Esophagus squamous epithelium (tissue), 5 donors: ENCODE data around the gene CSNK1E. TPM values are rescaled to one million over a fixed set of nuclear protein-coding genes. Genes with fewer than 3 reads are reported as not detected.

Experiments used
- DNase-seq: peaks from one replicate; lab custom pipeline; 2025; lab: John Stamatoyannopoulos, UW
- H3K27ac ChIP-seq, 4 donors: fragments of 200-600 bp; sonication (generic); one replicate each; pipeline ENCODE4 v1.5.1; 2016 to 2019; ENCODE audit warnings: mild to moderate bottlenecking in 1 of 4
- H3K27me3 ChIP-seq, 4 donors: fragments of 200-600 bp; sonication (generic); 1 replicate in 3 of 4; 2 replicates in 1 of 4; pipeline versions ENCODE4 v1.5.1 to v1.6.0; 2017 to 2021; ENCODE audit warnings: antibody characterized with exemption in 1 of 4
- H3K36me3 ChIP-seq, 3 donors: fragments of 200-600 bp; sonication (generic); one replicate each; pipeline ENCODE4 v1.5.1; 2016 to 2019
- H3K4me1 ChIP-seq, 3 donors: fragments of 200-600 bp; sonication (generic); one replicate each; pipeline ENCODE4 v1.5.1; 2017 to 2019
- H3K4me3 ChIP-seq, 4 donors: fragments of 200-600 bp; sonication (generic); 1 replicate in 3 of 4; 2 replicates in 1 of 4; pipeline ENCODE4 v1.5.1; 2016 to 2019; ENCODE audit warnings: mild to moderate bottlenecking in 2 of 4, moderate library complexity in 1 of 4
- H3K9me3 ChIP-seq, 3 donors: fragments of 200-600 bp; sonication (generic); one replicate each; pipeline ENCODE4 v1.5.1; 2016 to 2019
- POLR2A ChIP-seq, 4 donors: fragments of 450-650 bp; IDR thresholded peaks; one replicate each; pipeline ENCODE4 v1.6.1; 2017; ENCODE audit warnings: antibody characterized with exemption in 4 of 4, mild to moderate bottlenecking in 4 of 4, moderate library complexity in 3 of 4
- WGBS, 2 donors: methylation state at CpG; one replicate each; pipeline ENCODE4 v1.1.5; 2018; 5-methylcytosine and 5-hydroxymethylcytosine counted together
- intact Hi-C: fragments of 100-400 bp; cut with DNase I; formaldehyde crosslinking; loops from one replicate; pipeline ENCODE4 v1.15.0; 2022
- total RNA-seq, 4 donors: library from RNA; depleted of rRNA; stranded (reverse); fragments of >200 nt; gene quantifications; one replicate each; pipeline ENCODE4 v1.1.0, GENCODE V29; 2016
- TF ChIP-seq, protein P1 (sequence below), 6 experiments: fragments of 450-650 bp in 4 of 6; fragments of 200-600 bp in 2 of 6; sonication (generic) in 2 of 6; IDR thresholded peaks; one replicate each; pipeline ENCODE4 v1.5.1; 2016 to 2019; ENCODE audit warnings: antibody characterized with exemption in 6 of 6, mild to moderate bottlenecking in 4 of 6, moderate library complexity in 4 of 6
- donor health status: DM: yes; HTN: yes; CAD: no.

Gene CSNK1E
- total RNA-seq, 4 donors from 2014 or later, result 40.8 to 94.4 (median 55.9) TPM

DNA sequence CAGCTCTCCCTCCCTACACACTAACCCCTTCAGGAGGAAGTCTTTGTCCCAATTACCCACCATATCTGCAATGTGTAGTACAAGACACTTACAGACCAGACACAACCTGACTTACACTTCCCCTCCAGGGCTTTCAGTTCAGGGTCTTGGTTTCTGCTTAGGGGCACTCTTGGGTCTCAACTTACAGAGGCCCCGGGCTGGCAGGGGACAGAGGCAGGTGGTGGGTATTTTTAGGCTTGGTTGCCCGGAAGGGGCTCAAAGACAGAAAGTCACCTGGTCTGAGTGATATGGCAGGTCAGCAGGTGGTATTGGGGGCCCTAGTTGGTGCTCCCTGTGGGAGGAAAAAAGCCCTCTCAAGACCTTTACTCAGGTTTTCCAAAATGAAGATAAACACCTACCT lies 41.1 kb downstream of the CSNK1E start:
- DNase-seq, result no peak
- H3K27ac ChIP-seq, result peak overlapping the region in 1 of 4 donors; percentile 10
- 55 to 59% methylated on average over 2 of the region's 2 CpGs for WGBS, 2 donors
- no peaks in the 10 kb centered on the region for H3K9me3 ChIP-seq
- H3K27me3 ChIP-seq, result no peaks in the 10 kb centered on the region
- H3K4me1 ChIP-seq, result peaks cover 11 to 32% (median 14%) of the 10 kb centered on the region in 3 donors
- no peak overlapping the region for H3K4me3 ChIP-seq
- H3K36me3 ChIP-seq, result no peaks in the 10 kb centered on the region
- intact Hi-C loops, result no loop called here
- no peak for TF ChIP-seq POLR2A (IDR thresholded peaks at IDR 0.05)
- TF ChIP-seq, protein P1, sequence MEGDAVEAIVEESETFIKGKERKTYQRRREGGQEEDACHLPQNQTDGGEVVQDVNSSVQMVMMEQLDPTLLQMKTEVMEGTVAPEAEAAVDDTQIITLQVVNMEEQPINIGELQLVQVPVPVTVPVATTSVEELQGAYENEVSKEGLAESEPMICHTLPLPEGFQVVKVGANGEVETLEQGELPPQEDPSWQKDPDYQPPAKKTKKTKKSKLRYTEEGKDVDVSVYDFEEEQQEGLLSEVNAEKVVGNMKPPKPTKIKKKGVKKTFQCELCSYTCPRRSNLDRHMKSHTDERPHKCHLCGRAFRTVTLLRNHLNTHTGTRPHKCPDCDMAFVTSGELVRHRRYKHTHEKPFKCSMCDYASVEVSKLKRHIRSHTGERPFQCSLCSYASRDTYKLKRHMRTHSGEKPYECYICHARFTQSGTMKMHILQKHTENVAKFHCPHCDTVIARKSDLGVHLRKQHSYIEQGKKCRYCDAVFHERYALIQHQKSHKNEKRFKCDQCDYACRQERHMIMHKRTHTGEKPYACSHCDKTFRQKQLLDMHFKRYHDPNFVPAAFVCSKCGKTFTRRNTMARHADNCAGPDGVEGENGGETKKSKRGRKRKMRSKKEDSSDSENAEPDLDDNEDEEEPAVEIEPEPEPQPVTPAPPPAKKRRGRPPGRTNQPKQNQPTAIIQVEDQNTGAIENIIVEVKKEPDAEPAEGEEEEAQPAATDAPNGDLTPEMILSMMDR (IDR thresholded peaks at IDR 0.05), result no peak

DNA sequence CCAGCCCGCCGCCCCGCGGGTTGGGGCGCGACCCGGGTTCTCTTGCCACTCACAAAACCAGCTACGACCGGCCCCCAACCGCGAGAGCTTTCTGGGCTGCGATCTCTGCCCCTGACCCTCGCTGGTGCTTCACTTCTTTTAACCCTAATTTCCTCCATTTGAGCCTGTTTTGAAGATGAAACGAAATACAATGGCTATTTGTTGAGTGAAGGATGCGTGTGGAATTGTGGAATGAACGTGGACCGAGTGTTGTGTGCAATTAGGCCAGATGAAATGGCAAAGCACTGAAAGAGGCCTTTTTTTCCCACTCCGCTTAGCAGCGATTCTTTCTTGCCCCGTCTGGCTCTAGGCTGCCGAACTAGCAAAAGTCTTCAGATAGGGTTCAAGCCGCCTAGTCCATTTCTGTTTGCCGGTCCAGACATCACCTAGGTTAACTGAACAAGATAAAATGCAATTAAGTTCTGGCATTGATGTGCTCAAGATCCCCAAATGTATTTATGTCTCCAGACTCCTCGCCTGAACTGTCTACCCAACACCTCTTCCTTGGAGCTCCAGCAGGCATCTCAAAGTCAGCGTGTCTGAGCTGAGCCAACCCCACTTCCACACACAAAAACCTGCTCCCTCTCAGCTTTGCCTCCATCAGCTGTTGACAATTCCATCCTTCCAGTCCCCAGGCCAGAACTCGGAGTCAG lies 44.0 kb downstream of the CSNK1E start:
- H3K36me3 ChIP-seq, result no peaks in the 10 kb centered on the region
- TF ChIP-seq POLR2A (IDR thresholded peaks at IDR 0.05), result no peak
- TF ChIP-seq, protein P1 (IDR thresholded peaks at IDR 0.05), result no peak
- peaks cover 13 to 61% (median 33%) of the 10 kb centered on the region in 3 donors for H3K4me1 ChIP-seq
- H3K4me3 ChIP-seq, result peak overlapping the region; percentile 92 to 100 (median 98)
- DNase-seq, result no peak
- H3K9me3 ChIP-seq, result no peaks in the 10 kb centered on the region
- WGBS, 2 donors, result 21 to 29% methylated on average over 15 to 20 of the region's 26 CpGs
- peak overlapping the region; percentile 94 to 96 (median 95) for H3K27ac ChIP-seq
- H3K27me3 ChIP-seq, result no peaks in the 10 kb centered on the region
- intact Hi-C loops, result no loop called here

DNA sequence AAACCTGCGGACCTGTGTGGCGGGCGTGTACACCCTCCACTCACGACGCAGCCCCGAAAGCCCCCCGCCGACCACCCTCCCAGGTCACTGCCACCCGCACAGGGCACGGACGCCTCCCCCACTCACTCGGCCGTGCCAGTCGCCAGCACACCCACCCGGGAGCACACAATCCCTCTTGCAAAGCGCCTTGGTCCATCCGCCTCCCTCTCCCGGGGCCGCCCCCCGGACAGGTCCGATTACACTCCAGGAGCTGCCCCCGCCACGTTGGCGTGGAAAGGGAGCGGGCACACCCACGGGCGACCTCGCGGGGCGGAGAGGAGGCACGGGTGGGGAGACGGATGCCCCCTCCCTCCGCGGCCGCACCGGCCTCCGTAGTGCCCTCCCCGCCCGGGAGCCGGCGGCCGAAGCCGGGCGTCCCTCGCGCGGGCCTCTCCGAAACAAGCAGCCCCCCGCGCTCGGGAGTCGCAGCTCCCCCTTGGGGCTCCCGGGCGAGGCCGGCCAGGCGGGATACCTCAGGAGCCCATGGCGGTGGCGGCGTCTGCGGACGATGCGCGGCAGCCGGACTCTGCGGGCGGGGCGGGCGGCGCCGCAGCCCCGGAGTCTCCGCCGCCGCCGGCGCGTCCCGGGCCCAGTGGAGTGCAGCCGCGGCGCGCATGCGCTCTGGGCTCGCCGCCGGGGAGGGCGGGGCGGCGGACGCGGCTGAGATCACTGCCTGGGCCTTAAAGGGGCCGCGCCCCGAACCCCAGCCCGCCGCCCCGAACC lies 44.7 kb downstream of the CSNK1E start, which contains the start of gene TMEM184B:
TSS of gene TMEM184B (minus strand) at position 638 of the 762 bp plus-strand sequence. CDS start 25,049 bp downstream, outside the sequence.
- H3K27ac ChIP-seq, result peak within 1 kb of the TSS; percentile 94 to 96 (median 95)
- H3K9me3 ChIP-seq, result no peaks in the 10 kb centered on the region
- no peak for DNase-seq
- peak in 3 of 4 donors; percentile 61 to 96 (median 90) for TF ChIP-seq POLR2A (IDR thresholded peaks at IDR 0.05)
- TF ChIP-seq, protein P1 (IDR thresholded peaks at IDR 0.05), result peak in 2 of 6 experiments; percentile 4 to 16
- no peaks in the 10 kb centered on the region for H3K27me3 ChIP-seq
- no peaks in the 10 kb centered on the region for H3K36me3 ChIP-seq
- peaks cover 13 to 66% (median 33%) of the 10 kb centered on the region in 3 donors for H3K4me1 ChIP-seq
- intact Hi-C loops, result no loop called here
- peak within 1 kb of the TSS; percentile 92 to 100 (median 98) for H3K4me3 ChIP-seq
- WGBS, 2 donors, result 0% methylated on average over 16 of the region's 97 CpGs; no CpG with 5 or more reads in 1 of the 2 donors

DNA sequence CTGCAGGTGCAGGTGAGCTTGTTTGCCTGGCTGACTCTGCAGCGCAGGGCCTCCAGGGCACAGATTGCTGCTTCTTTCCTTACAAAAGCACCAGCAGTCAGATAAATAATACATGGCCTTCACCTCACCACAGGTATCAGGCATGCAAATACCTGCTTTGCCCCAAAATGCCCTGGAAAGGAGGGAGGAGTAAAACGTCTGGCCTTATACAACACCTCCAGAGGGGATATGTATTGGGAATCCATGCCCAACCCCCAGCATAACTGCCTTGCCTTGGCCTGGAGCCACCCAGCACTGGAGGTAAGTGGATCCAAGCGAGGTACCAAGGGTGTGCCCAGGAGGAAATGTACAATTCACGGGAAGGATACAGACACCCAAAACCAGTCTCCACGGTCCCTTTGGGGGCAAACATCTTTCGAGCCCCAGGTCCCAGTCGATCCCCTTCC lies 45.3 kb downstream of the CSNK1E start:
- TF ChIP-seq, protein P1 (IDR thresholded peaks at IDR 0.05), result no peak
- TF ChIP-seq POLR2A (IDR thresholded peaks at IDR 0.05), result no peak
- Histone ChIP-seq H3K27ac (peak overlapping the region; percentile 94 to 96 (median 95)), H3K4me1 (peaks cover 13 to 72% (median 33%) of the 10 kb centered on the region in 3 donors), H3K27me3 (no peaks in the 10 kb centered on the region), H3K4me3 (peak overlapping the region; percentile 92 to 100 (median 98)), H3K9me3 (no peaks in the 10 kb centered on the region), H3K36me3 (no peaks in the 10 kb centered on the region)
- intact Hi-C loops, result no loop called here
- 0 to 7% methylated on average over 3 to 4 of the region's 7 CpGs for WGBS, 2 donors
- DNase-seq, result no peak
